ENCODE results near the gene MUC7. TPM values are rescaled to one million over a fixed set of nuclear protein-coding genes. Genes with fewer than 3 reads are reported as not detected.
"Not testable (repeated sequence)": the region's sequence is repeated elsewhere in the genome, so short reads cannot be mapped to it uniquely, and the experiment has no call there.

Gene MUC7
- not detected for total RNA-seq

GRCh38 chr4:70471897-70472296 is at the start of gene MUC7:
MUC7 (plus strand) TSS chr4:70472197; CDS start chr4:70474022, 1,825 bp downstream.
- no peak for DNase-seq

- DNase-seq, result no peak
These were observed 46.7 kb upstream of the MUC7 start for GRCh38 chr4:70425306-70425705.

GRCh38 chr4:70426789-70427188 is 45.2 kb upstream of the MUC7 start:
- DNase-seq, result no peak

- no peak for DNase-seq
These were observed 34.8 kb upstream of the MUC7 start for GRCh38 chr4:70437197-70437596.

GRCh38 chr4:70442474-70442873 is 29.5 kb upstream of the MUC7 start:
- no peak for DNase-seq

- DNase-seq, result no peak
These were observed 28.7 kb upstream of the MUC7 start for GRCh38 chr4:70443329-70443728.

- no peak for DNase-seq
These were observed 22.8 kb upstream of the MUC7 start for GRCh38 chr4:70449220-70449619.

- DNase-seq, result no peak
These were observed 19.1 kb upstream of the MUC7 start for GRCh38 chr4:70452946-70453345.

- no peak for DNase-seq
These were observed 8.7 kb upstream of the MUC7 start for GRCh38 chr4:70463335-70463734.

- DNase-seq, result no peak
These were observed 1.7 kb downstream of the MUC7 start for GRCh38 chr4:70473679-70474078.

GRCh38 chr4:70488748-70489147 is 16.8 kb downstream of the MUC7 start:
- no peak for DNase-seq

- DNase-seq, result no peak
These were observed 24.2 kb downstream of the MUC7 start for GRCh38 chr4:70496231-70496630.

GRCh38 chr4:70501838-70502237 is 29.8 kb downstream of the MUC7 start:
- DNase-seq, result not testable (repeated sequence)

- no peak for DNase-seq
These were observed 32.7 kb downstream of the MUC7 start for GRCh38 chr4:70504733-70505132.

GRCh38 chr4:70505151-70505748 is 33.3 kb downstream of the MUC7 start:
- DNase-seq, result peak; percentile 29

- DNase-seq, result no peak
These were observed 36.8 kb downstream of the MUC7 start for GRCh38 chr4:70508801-70509200.

- no peak for DNase-seq
These were observed 39.4 kb downstream of the MUC7 start for GRCh38 chr4:70511365-70511764.

GRCh38 chr4:70515367-70516250 is 43.6 kb downstream of the MUC7 start:
- no peak for DNase-seq

GRCh38 chr4:70518269-70518668 is 46.3 kb downstream of the MUC7 start, which contains the start of gene AMTN:
AMTN (plus strand) TSS chr4:70518569; CDS start chr4:70518778, 209 bp downstream.
- no peak for DNase-seq

GRCh38 chr4:70518716-70519115 is 46.7 kb downstream of the MUC7 start:
- no peak for DNase-seq

GRCh38 chr4:70522626-70523025 is 50.6 kb downstream of the MUC7 start:
- no peak for DNase-seq

- no peak for DNase-seq
These were observed 59.0 kb downstream of the MUC7 start for GRCh38 chr4:70530997-70531396.

- no peak for DNase-seq
These were observed 60.0 kb downstream of the MUC7 start for GRCh38 chr4:70531981-70532380.

All from effector CD4-positive, alpha-beta T cell (primary cell).